HepG2 (cell line): Measurements from ENCODE around the gene ATRIP. TPM values are rescaled to one million over a fixed set of nuclear protein-coding genes. Genes with fewer than 3 reads are reported as not detected.

Experiments
- ARHGAP35 ChIP-seq: sonication (generic); formaldehyde crosslinking; IDR thresholded peaks from 2 replicates; pipeline ENCODE4 v1.9.0; 2022; ENCODE audit warnings: mild to moderate bottlenecking, inconsistent platforms, moderate library complexity, missing genetic modification reagents, borderline replicate concordance
- ARNT2 ChIP-seq: sonication (generic); formaldehyde crosslinking; IDR thresholded peaks from 2 replicates; pipeline ENCODE4 v1.8.0; 2022; ENCODE audit warnings: mild to moderate bottlenecking, low read depth, missing genetic modification reagents, moderate library complexity
- EED ChIP-seq: sonication (generic); formaldehyde crosslinking; IDR thresholded peaks from 2 replicates; pipeline ENCODE4 v1.5.0; 2020; ENCODE audit warnings: mild to moderate bottlenecking, missing genetic modification reagents
- FIP1L1 ChIP-seq: fragments of 200-400 bp; formaldehyde crosslinking; IDR thresholded peaks from 2 replicates; pipeline ENCODE4 v1.6.1; 2018; ENCODE audit warnings: low read depth, mild to moderate bottlenecking, low read length, moderate library complexity, borderline replicate concordance; ENCODE audit not compliant: insufficient read depth
- FOXA3 ChIP-seq: IDR thresholded peaks from 2 replicates; pipeline ENCODE4 v1.6.1; 2016; ENCODE audit warnings: missing genetic modification reagents, missing compliant biosample characterization
- FOXK1 ChIP-seq: sonication (generic); formaldehyde crosslinking; IDR thresholded peaks from 2 replicates; pipeline ENCODE4 v1.4.0; 2020; ENCODE audit warnings: low read depth, missing genetic modification reagents, borderline replicate concordance
- GATA4 ChIP-seq: sonication (generic); IDR thresholded peaks from 2 replicates; pipeline ENCODE4 v1.6.1; 2016; ENCODE audit warnings: antibody characterized with exemption, low read depth, borderline replicate concordance
- KAT8 ChIP-seq: IDR thresholded peaks from 2 replicates; pipeline ENCODE4 v1.6.1; 2016; ENCODE audit warnings: missing genetic modification reagents, missing compliant biosample characterization
- MAFK ChIP-seq, 2 experiments: IDR thresholded peaks in 1 of 2; conservative IDR thresholded peaks in 1 of 2; 2 replicates each; pipeline ENCODE4 v1.6.1; 2011; ENCODE audit warnings: improper control_type of control experiment in 2 of 2, low read length in 2 of 2
- NFATC3 ChIP-seq: sonication (generic); formaldehyde crosslinking; IDR thresholded peaks from 2 replicates; pipeline ENCODE4 v1.5.1; 2020; ENCODE audit warnings: mild to moderate bottlenecking, missing genetic modification reagents
- NPAS2 ChIP-seq: sonication (generic); formaldehyde crosslinking; IDR thresholded peaks from 2 replicates; pipeline ENCODE4 v1.8.0; 2022; ENCODE audit warnings: mild to moderate bottlenecking, missing genetic modification reagents, borderline replicate concordance
- TEAD3 ChIP-seq: optimal IDR thresholded peaks from 2 replicates; pipeline ENCODE3; 2016; ENCODE audit warnings: borderline replicate concordance
- YEATS4 ChIP-seq: sonication (generic); formaldehyde crosslinking; IDR thresholded peaks from 2 replicates; pipeline ENCODE4 v1.4.0; 2020; ENCODE audit warnings: missing genetic modification reagents, borderline replicate concordance
- ZBTB21 ChIP-seq: sonication (generic); formaldehyde crosslinking; IDR thresholded peaks from 2 replicates; pipeline ENCODE4 v1.4.0; 2020; ENCODE audit warnings: missing genetic modification reagents
- ZMAT3 ChIP-seq: sonication (generic); formaldehyde crosslinking; conservative IDR thresholded peaks from 2 replicates; pipeline ENCODE4 v1.7.0; 2021; ENCODE audit warnings: missing genetic modification reagents
- ZNF737 ChIP-seq: sonication (generic); formaldehyde crosslinking; IDR thresholded peaks from 2 replicates; pipeline ENCODE4 v1.5.0; 2020; ENCODE audit warnings: missing genetic modification reagents, mild to moderate bottlenecking, borderline replicate concordance
- ZNF883 ChIP-seq: sonication (generic); formaldehyde crosslinking; IDR thresholded peaks from 2 replicates; pipeline ENCODE4 v1.5.1; 2020; ENCODE audit warnings: mild to moderate bottlenecking, missing genetic modification reagents; ENCODE audit errors: not compliant biosample characterization
- ZNF891 ChIP-seq: sonication (generic); formaldehyde crosslinking; IDR thresholded peaks from 2 replicates; pipeline ENCODE4 v1.5.0; 2020; ENCODE audit warnings: mild to moderate bottlenecking, missing genetic modification reagents
- polyA plus RNA-seq, 8 experiments: library from polyadenylated mRNA; depleted of rRNA in 3 of 8; stranded (reverse) in 7 of 8; unstranded in 1 of 8; fragments of >200 nt; fragmentation: Illumina TruSeq in 4 of 8; extraction: Trizol in 4 of 8; gene quantifications; 2 replicates each; pipeline versions ENCODE4 v1.2.1 to v1.2.3, GENCODE V29; 2011 to 2016; ENCODE audit warnings: low read depth in 4 of 8, missing spikeins in 1 of 8, mixed read lengths in 1 of 8; ENCODE audit not compliant: insufficient read depth in 1 of 8
- total RNA-seq, 5 experiments: library from RNA; depleted of rRNA; stranded (reverse); fragments of >200 nt; fragmentation: Illumina TruSeq; extraction: Trizol; gene quantifications; 2 replicates each; pipeline ENCODE4 v1.2.3, GENCODE V29; 2016; ENCODE audit warnings: low read depth in 1 of 5
- TF ChIP-seq, protein P1 (sequence below): sonication (generic); formaldehyde crosslinking; IDR thresholded peaks from 2 replicates; pipeline ENCODE4 v1.4.0; 2020; ENCODE audit warnings: missing genetic modification reagents
- TF ChIP-seq, protein P2 (sequence below): sonication (generic); formaldehyde crosslinking; IDR thresholded peaks from 2 replicates; pipeline ENCODE4 v1.4.0; 2020; ENCODE audit warnings: mild to moderate bottlenecking, missing genetic modification reagents, borderline replicate concordance
- TF ChIP-seq, protein P3 (sequence below): IDR thresholded peaks from 2 replicates; pipeline ENCODE4 v1.6.1; 2012; ENCODE audit warnings: low read length, improper control_type of control experiment
- TF ChIP-seq, protein P4 (sequence below): sonication (generic); formaldehyde crosslinking; IDR thresholded peaks from 2 replicates; pipeline ENCODE4 v1.8.1; 2023; ENCODE audit warnings: mild to moderate bottlenecking, missing genetic modification reagents

The ATRIP gene
- total and polyA plus RNA-seq, 2 of the 13 experiments (the other 11 are each of a cell fraction or from before 2014, with no cell fraction given): 5.1 to 12.5 TPM

DNA sequence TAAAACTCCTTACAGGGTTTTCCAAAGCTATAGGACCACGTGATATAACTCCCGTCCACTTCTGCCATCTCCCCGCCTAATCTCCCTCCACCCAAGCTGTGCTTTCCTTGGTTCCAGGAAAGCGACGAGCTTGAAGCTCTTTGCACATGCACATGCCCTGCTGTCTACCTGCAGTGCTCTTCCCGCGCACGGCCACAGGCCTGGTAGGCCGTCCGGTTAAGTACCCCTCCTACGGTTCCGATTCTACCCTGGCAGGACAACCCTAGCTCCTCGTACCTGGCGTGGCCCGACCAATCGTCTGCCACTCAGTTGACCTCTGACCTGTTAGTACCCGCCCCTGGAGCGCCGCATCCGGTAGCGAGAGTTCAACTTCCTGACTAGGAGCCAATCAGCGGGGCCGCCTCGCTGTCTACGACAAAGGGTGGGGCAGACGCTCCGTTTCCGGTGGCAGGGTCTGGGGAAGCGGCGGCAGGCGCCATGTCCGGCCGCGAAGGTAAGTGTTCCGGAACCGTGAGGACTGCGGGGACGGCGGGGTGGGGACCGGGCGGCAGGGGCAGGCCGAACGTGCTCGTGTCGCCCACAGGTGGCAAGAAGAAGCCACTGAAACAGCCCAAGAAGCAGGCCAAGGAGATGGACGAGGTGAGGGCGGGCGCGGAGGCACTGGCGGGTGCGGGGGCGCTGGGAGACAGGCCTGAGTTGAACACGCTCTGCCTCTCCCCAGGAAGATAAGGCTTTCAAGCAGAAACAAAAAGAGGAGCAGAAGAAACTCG, 6.5 kb upstream of the ATRIP start, which contains the start of the genes CCDC51 and TMA7 (continued):
- TF ChIP-seq, protein P1, sequence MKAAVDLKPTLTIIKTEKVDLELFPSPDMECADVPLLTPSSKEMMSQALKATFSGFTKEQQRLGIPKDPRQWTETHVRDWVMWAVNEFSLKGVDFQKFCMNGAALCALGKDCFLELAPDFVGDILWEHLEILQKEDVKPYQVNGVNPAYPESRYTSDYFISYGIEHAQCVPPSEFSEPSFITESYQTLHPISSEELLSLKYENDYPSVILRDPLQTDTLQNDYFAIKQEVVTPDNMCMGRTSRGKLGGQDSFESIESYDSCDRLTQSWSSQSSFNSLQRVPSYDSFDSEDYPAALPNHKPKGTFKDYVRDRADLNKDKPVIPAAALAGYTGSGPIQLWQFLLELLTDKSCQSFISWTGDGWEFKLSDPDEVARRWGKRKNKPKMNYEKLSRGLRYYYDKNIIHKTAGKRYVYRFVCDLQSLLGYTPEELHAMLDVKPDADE (CRISPR knock-in tag): no peak
- TF ChIP-seq ARHGAP35 (CRISPR knock-in tag) (peak; percentile 96), GATA4 (no peak), ZNF883 (CRISPR knock-in tag) (peak; percentile 78), FOXA3 (CRISPR knock-in tag) (peak; percentile 43; the same call in 1 of the 2 replicates), MAFK (conservative IDR thresholded peaks at IDR 0.05 in 1 of 2, IDR thresholded peaks at IDR 0.05 in 1 of 2; ENCODE audit: low read length in 2 of 2) (no peak), NPAS2 (CRISPR knock-in tag) (no peak), EED (CRISPR knock-in tag) (peak; percentile 75), ZNF737 (no peak), ZMAT3 (CRISPR knock-in tag) (peak; percentile 84; the same call in 1 of the 2 replicates), YEATS4 (CRISPR knock-in tag) (peak; percentile 61; the same call in 1 of the 2 replicates), TEAD3 (CRISPR knock-in tag) (peak; percentile 29), FIP1L1 (no peak), NFATC3 (CRISPR knock-in tag) (no peak), ARNT2 (CRISPR knock-in tag) (peak; percentile 75), KAT8 (peak; percentile 97), ZBTB21 (CRISPR knock-in tag) (0 out of 2 replicates have a peak, but pooled peaks have one; percentile 31), FOXK1 (CRISPR knock-in tag) (peak; percentile 87; the same call in 1 of the 2 replicates), ZNF891 (CRISPR knock-in tag) (peak; percentile 84)
- TF ChIP-seq, protein P2, sequence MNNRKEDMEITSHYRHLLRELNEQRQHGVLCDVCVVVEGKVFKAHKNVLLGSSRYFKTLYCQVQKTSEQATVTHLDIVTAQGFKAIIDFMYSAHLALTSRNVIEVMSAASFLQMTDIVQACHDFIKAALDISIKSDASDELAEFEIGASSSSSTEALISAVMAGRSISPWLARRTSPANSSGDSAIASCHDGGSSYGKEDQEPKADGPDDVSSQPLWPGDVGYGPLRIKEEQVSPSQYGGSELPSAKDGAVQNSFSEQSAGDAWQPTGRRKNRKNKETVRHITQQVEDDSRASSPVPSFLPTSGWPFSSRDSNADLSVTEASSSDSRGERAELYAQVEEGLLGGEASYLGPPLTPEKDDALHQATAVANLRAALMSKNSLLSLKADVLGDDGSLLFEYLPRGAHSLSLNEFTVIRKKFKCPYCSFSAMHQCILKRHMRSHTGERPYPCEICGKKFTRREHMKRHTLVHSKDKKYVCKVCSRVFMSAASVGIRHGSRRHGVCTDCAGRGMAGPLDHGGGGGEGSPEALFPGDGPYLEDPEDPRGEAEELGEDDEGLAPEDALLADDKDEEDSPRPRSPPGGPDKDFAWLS (CRISPR knock-in tag): no peak
- TF ChIP-seq, protein P3, sequence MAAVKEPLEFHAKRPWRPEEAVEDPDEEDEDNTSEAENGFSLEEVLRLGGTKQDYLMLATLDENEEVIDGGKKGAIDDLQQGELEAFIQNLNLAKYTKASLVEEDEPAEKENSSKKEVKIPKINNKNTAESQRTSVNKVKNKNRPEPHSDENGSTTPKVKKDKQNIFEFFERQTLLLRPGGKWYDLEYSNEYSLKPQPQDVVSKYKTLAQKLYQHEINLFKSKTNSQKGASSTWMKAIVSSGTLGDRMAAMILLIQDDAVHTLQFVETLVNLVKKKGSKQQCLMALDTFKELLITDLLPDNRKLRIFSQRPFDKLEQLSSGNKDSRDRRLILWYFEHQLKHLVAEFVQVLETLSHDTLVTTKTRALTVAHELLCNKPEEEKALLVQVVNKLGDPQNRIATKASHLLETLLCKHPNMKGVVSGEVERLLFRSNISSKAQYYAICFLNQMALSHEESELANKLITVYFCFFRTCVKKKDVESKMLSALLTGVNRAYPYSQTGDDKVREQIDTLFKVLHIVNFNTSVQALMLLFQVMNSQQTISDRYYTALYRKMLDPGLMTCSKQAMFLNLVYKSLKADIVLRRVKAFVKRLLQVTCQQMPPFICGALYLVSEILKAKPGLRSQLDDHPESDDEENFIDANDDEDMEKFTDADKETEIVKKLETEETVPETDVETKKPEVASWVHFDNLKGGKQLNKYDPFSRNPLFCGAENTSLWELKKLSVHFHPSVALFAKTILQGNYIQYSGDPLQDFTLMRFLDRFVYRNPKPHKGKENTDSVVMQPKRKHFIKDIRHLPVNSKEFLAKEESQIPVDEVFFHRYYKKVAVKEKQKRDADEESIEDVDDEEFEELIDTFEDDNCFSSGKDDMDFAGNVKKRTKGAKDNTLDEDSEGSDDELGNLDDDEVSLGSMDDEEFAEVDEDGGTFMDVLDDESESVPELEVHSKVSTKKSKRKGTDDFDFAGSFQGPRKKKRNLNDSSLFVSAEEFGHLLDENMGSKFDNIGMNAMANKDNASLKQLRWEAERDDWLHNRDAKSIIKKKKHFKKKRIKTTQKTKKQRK: no peak
- TF ChIP-seq, protein P4, sequence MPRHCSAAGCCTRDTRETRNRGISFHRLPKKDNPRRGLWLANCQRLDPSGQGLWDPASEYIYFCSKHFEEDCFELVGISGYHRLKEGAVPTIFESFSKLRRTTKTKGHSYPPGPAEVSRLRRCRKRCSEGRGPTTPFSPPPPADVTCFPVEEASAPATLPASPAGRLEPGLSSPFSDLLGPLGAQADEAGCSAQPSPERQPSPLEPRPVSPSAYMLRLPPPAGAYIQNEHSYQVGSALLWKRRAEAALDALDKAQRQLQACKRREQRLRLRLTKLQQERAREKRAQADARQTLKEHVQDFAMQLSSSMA (CRISPR knock-in tag): 0 out of 2 replicates have a peak, but pooled peaks have one; percentile 18
